Activated T-cell treated with anti-CD3 and anti-CD28 coated beads for 1 hour (primary cell): Measurements from ENCODE around the gene COQ4.
"Not testable (repeated sequence)": the region's sequence is repeated elsewhere in the genome, so short reads cannot be mapped to it uniquely, and the experiment has no call there.

Experiments
- DNase-seq: peaks from one replicate; pipeline ENCODE4 v3.0.0-alpha.2; 2020; ENCODE audit warnings: low read depth

The COQ4 gene

DNA sequence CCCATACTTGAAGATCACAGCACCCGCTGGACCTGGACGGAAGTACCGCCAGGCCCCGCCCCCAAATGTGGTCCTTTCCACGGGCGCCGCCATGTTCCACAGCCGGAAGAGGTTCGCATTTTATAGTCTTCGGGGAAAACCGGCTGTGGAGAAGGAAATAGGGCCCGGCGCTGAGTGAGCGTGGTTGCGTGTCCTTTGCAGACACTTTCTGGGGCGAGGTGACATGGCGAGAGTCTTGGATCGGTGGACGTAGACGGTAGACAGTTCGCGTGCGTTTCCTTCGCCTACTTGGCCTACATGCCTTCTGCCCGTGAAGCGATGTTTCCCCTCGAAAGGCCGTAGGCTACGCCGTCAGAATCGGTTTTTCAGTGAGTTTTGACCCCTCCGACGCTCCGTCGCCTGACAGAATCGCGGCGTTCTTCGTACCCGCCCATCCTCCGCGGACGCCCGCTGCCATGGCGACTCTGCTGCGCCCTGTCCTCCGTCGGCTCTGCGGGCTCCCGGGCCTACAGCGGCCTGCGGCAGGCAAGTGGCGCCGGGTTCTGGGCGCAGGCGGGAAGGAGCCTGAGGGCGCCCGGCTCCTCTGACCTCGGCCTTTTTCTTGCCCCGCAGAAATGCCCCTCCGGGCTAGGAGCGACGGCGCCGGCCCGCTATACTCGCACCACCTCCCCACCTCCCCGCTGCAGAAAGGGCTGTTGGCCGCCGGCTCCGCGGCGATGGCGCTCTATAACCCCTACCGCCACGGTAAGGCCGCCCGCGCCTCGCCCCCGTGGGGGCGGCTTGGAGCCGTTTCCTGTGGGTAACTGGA, at the start of gene COQ4, which contains the start of gene TRUB2:
Gene COQ4, plus strand, starts transcription at position 436 of the 808 bp plus-strand sequence. Its CDS starts 20 bp downstream, at position 456.
Gene TRUB2, minus strand, starts transcription at position 44 of the 808 bp plus-strand sequence. Its CDS starts 39 bp downstream, at position 5.
- DNase-seq = peak; percentile 89

DNA sequence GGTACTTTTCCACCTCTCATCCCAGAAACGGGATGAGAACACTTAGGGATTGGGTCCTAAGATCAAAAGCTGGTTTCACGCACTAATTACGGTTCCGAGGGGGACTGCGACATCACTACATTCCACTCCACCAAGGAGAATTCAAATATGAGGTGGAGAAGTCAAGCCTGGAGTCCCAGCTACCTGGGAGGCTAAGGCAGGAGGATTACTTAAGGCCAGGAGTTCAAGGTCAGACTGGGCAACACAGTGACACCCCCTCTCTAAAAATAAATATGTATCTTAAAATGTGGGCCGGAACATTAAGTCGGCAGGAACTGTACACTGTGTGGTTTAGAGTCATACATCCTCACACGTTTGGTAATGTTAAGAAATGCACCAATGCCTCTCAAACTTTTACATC, 48.4 kb upstream of the COQ4 start:
- DNase-seq = no peak

DNA sequence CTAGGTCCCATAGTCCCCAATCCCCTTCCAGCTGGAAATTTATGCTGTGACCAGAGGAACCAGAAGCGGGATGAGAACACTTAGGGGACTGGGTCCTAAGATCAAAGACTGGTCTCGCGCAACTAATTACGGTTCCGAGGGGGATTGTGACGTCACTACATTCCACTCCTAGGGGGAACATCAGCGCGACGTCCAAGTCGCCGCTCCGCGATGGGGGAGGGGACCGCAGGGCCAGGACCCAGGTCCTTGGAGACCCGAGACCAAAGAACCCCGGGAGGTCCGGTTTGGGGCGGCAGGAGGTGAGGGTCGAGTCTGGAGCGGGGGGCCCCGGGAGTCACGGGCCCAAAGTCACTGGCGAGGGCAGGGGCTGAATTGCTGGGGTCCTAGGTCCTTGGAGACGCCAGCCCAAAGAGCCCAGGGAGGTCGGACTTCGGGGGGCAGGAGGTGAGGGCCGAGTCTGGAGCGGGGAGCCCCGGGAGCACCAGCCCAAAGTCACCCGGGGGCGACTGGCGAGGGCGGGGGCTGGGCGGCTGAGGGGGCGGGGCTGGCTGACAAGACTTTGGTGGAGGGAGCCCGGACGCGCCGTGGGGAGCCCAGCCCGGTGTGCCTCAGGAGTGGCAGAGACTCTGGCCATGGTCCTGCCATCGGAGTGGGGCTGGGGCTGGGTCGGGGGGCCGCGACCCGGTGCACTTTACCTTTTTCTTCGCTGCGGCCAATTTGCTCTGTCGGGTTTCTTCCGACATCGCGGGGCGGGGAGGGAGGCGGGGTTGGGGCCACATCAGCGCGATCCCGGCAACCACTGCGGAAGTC, 47.2 kb upstream of the COQ4 start, which contains the start of gene GOLGA2:
Gene GOLGA2, minus strand, starts transcription at position 810 of the 810 bp plus-strand sequence. Its CDS starts 31 bp downstream, at position 779.
- no peak for DNase-seq

DNA sequence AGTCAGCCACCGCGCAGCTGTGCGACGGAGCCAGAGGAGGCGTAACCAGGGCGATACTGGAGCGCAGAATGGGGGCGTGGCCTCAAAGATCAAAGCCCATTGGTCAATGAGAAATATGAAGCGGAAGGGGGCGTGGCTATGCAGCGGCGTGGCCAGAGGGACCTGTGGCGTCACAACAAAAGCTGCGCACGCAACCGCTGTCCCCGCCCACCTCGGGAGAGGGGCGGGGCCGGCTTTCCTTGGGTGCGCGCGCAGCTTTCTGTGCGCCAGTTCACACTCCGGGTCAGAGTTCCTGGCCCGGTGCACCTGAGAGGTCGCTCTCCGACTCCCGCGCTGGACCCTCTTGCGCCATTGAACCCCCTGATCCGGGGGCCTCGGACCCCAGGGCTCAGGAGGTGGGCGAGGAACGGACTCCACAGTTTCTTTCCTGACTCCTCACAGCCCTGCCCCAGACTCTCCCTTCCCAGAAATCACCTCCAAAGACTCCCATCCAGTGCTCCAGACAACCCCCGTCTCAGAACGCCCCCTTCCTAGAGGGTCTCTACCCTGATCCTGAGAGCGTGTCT, 46.5 kb upstream of the COQ4 start, which contains the start of gene SWI5:
Gene SWI5, plus strand, starts transcription at position 269 of the 566 bp plus-strand sequence.
- DNase-seq = peak; percentile 100

DNA sequence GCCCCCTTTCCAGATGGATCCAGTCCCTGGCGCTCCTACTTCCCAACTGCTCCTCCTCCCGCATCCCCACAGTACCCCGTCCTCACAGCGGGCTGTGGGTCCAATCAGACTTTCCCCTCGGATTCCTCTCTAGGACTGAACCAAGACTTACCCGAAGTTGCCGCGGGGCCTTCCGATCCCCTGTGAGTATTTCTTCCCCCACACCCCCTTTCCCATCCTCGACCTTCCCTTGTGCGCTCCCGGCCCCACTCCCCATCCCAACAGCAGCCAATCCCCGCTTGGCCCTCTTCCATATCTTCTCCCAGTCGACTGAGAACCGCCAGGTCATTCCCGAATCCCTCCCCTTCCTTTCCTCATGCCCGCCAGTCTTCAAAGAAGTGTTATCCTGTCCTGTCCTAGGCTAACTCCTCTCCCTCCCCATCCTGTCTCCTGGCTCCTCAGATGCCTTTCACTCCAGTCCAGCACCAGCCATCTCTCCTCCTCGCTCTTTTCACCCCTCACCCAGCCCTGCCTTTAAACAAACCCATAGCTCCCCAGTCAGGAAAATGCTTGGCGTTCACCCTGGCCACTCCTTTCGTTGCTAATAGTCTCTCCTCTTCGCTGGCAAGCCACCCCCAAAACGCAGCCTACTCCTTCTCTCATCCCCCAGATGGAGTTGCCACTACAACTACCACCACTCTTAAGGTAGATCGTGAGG, 45.9 kb upstream of the COQ4 start:
- no peak for DNase-seq

DNA sequence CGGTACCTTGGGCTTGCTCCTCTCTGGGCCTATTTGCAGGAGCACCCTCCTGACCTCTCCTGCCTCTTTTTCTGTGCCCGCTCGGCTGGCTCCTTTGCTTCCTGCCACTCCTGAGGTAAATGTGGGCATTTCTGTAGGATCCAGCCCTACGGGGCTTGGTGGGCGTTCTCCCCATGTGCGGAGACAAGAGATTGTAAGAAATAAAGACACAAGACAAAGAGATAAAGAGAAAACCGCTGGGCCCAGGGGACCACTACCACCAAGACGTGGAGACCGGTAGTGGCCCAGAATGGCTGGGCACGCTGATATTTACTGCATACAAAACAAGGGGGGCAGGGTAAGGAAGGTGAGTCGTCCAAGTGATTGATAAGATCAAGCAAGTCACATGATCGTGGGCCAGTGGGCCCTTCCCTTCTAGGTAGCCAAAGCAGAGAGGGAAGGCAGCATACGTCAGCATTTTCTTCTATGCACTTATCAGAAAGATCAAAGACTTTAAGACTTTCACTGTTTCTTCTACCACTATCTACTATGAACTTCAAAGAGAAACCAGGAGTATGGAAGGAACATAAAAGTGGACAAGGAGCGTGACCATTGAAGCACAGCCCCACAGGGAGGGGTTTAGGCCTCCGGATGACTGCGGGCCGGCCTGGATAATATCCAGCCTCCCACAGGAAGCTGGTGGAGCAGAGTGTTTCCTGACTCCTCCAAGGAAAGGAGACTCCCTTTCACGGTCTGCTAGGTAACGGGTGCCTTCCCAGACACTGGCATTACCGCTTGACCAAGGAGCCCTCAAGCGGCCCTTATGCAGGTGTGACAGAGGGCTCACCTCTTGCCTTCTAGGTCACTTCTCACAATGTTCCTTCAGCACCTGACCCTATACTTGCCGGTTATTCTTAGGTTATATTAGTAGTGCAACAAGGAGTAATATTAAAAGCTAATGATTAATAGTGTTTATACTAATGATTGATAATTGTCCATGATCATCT, 43.3 kb upstream of the COQ4 start:
- not testable (repeated sequence) for DNase-seq

DNA sequence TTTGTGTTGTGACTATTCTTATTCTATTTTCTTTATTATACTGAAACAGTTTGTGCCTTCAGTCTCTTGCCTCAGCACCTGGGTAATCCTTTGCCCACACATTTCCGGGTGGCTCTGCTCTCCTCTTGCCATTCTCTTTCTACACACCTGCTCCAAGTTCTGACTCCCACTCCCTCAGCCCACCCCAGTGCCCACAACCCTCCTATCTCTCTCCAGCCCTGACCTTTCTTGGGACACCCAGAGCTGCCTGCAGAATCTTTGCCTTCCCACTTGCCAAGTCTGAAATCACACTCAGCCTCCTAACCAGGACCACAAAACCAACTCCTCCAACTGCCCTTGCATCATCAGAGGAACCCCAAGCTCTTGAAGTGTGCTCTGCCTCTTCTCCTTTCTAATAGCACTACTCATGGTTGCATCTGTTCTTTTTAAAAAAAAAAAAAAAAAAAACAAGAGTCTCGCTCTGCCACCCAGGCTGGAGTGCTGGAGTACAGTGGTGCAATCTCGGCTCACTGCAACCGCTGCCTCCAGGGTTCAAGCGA, 42.5 kb upstream of the COQ4 start:
- no peak for DNase-seq

DNA sequence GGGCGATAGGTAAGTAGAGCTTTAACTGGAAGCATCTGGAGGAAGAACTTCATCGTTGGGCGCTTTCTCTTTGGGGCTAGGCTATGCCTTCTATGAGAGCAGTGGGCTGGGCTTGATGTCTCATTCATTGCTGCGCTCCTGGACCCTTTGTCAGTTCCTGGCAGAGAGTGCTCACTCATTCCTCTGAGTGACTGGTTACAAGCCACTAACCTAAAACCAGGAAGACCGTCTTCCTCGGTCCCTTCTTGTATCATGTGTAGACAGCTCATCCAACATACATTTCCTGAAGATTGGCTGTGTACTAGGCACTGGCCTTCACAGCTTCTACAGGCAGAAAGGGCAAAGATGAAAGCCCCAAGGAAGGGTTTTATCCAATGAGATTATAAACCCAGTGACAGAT, 40.1 kb upstream of the COQ4 start:
- no peak for DNase-seq

DNA sequence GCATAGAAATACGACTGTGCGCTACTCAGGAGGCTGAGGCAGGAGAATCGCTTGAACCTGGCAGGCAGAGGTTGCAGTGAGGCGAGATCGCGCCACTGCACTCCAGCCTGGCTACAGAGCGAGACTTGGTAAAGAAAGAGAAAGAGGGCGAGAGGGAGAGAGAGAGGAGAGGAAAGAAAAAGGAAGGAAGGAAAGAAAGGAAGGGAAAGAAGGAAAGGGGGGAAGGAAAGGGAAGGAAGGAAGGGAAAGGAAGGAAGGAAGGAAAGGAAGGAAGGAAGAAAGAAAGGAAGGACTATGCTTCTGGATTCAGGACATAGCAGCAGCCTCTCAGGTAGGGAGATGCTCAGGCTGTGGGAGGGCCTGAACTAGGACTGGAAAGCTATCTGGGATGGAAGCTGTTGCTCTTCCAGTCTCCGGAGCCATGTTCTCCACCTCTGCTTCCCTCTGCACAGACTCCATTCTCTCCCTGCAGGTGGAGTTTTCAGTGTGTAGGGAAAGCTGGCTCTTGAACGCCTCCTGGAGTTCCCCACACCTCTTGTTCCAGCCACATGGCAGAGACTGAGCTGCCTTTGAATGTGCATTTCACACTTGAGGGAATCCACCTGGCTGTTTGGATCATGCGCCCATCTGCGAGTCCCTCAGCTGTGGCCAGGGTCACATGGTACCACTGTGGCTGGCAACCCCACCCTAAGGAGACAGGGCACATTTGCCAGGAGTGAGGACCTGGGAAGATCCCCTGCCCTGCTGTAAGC, 37.4 kb upstream of the COQ4 start:
- no peak for DNase-seq

DNA sequence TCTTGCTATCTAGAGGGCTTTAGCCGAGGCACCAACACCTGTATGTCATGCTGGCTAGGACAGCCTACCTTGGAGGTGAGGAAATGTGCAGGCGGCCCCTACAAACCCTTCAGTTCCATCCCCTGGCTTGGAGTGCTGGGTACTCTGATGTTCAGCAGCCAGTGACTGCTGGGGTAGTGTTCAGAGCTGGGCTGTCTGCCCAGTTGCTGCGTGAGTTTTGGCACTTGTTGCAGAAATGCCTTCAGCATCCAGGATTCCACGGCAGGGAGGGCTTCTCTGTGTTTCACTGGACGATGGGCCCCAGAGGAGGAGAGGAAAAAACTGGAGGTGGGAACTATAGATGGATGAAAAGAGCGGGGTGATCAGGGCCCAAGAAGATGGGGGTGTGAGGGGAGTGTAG, 36.2 kb upstream of the COQ4 start:
- DNase-seq = no peak

DNA sequence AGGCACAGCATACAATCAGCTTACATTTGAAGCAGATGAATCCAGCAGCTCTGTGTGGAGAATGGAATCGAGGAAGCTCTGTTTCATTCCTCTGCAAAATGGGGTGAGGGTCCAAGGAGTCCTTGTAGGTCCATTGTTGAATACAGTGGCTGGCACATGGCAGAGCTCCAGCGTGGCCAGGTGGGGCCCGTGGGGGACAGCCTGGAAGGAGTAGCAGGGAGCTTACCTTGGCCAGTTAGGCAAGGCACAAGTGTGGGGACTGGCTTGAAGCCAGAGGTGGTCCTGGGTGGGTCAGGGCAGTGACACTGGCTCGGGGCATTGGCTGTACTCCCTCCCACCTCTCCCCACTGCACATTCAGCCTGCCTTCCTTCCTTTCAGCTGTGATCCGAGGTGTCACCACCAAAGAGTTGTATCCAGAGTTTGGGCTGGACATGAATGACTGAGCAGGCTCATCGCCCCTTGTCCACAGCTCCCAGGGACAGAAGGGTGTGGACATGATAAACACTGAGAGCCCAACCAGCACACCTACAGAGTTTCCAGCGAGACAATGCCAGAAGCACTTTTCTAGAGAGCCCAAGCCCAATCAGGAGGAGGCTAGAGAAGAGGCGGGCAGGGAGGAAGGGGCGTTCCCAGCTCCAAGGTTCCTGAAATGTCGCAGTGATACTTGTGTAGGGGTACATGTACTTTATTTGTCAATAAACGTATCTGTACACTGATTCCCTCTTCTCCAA, 34.2 kb upstream of the COQ4 start:
- DNase-seq = no peak

DNA sequence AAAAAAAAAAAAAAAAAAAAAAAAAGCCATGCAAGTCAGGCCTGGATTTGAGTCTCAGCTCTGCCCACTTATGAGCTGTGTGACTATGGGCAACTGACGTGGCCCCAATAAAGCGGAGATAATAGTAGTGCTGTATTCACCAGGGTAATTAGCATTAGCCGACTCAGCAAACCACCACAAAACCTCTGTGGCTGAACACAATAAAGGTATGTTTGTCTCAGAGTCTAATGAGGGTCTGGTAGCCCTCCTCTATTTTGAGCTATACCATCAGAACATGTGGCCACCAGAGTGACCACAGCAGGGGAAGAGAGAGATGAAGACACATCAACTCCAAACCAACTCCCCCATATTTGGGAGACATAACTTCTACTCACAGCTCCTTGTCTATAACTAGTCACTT, 30.6 kb upstream of the COQ4 start:
- no peak for DNase-seq

DNA sequence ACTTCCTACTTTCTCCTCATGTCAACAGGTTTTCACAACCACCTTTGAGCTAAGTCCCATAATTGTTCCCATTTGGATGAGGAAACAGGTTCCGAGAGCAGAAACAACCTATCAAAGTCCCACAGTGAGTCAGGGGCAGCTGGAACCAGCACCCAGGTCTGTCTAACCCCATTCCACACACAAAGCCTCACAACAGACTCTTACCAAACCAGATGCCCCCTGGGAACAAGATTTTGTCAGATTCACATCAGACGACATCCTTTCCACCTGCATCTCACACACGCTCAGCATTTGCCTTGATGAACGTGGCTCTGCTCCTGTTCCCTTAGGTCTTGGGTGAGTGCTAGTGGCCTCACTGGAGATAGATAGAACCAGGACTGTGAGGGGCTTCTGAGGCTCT, 29.5 kb upstream of the COQ4 start:
- DNase-seq = no peak

DNA sequence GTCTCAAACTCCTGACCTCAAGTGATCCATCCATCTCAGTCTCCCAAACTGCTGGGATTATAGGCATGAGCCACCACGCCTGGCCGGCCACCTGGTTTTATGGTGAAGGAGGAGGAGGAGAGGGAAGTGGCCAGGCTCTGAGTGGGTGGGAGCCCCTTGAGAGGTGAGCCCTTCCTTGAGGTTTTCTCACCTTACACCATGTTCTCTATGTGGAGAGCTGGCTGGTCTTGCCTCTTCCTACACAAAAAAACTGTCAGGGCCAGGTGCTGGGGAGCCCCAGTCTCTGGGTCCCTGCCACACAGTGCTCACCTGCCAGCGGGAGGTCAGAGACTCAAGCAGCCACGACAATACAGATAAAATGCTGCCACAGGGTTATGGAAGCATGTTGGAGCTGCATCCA, 28.5 kb upstream of the COQ4 start:
- no peak for DNase-seq

DNA sequence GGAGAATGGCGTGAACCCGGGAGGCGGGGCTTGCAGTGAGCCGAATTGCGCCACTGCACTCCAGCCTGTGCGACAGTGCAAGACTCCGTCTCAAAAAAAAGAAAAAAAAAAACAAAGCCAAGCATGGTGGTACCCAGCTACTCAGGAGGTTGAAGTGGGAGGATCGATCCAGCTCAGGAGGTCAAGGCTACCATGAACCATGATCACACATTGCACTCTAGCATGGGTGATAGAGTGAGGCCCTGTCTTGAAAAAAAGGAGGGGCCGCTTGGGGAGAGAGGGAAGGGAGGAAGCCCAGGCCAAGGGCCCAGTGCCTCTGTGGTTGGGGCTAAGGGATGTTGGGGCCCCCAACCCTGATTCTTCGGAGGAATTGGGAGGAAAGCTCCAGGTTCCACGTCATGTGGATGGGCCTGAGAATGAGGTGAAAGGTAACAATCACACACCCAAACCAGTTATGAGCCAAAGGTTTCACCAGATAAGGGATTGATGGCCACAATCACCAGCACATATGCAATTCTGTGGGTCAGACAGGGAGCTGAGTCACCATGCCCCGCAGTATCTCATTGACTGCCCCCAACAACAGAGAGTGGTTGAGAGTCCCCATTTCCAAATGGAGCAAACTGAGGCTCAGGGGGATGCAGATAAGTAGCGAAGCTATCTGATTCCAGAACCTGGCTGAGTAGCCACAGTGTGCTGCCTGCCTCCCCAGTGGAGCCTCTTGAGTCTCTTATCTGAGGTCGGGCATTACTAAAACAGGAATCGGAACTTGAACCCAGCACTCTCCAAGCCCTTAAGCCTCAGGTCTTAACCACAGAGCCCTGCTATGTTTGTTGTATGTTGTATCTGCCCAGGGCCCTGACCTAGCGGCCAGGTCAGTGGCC, 26.1 kb upstream of the COQ4 start:
- no peak for DNase-seq

DNA sequence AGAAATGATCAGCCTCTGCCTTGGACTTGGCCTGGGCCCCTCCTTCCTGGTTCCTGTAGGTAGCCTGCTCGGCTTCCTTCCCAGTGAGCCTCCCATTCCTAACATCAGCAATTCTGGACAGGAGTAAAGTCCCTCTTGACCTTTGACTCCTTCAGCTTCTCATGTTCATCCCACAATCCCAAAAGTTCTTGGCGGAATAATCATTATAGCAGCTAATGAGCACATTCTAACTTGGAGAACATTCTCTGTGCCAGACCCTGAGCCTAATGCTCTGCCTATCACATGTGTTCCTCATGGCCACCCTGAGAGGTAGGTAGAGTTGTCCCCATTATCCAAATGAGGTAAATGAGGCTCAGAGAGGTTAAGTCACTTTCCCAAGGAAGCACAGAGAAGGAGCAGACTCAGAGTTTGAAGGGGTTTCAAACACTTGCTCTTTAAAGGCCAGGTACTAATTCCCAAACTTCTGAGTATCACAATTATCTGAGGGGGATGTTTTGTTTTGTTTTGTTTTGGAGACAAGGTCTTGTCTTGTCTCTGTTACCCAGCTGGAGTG, 25.3 kb upstream of the COQ4 start:
- no peak for DNase-seq
